Thyroid gland (tissue), 4 donors: ENCODE results near the gene ANTKMT.

ENCODE experiments used
- POLR2A ChIP-seq, 2 donors: fragments of 450-650 bp; IDR thresholded peaks; one replicate each; pipeline ENCODE4 v1.6.1; 2017; ENCODE audit warnings: antibody characterized with exemption in 2 of 2, mild to moderate bottlenecking in 2 of 2, moderate library complexity in 1 of 2
- TF ChIP-seq, protein P1 (sequence below), 6 experiments: fragments of 200-600 bp in 3 of 6; fragments of 450-650 bp in 3 of 6; sonication (generic) in 3 of 6; IDR thresholded peaks; one replicate each; pipeline ENCODE4 v1.5.1; 2016 to 2019; ENCODE audit warnings: antibody characterized with exemption in 6 of 6, mild to moderate bottlenecking in 2 of 6, inconsistent platforms in 1 of 6, moderate library complexity in 1 of 6

DNA sequence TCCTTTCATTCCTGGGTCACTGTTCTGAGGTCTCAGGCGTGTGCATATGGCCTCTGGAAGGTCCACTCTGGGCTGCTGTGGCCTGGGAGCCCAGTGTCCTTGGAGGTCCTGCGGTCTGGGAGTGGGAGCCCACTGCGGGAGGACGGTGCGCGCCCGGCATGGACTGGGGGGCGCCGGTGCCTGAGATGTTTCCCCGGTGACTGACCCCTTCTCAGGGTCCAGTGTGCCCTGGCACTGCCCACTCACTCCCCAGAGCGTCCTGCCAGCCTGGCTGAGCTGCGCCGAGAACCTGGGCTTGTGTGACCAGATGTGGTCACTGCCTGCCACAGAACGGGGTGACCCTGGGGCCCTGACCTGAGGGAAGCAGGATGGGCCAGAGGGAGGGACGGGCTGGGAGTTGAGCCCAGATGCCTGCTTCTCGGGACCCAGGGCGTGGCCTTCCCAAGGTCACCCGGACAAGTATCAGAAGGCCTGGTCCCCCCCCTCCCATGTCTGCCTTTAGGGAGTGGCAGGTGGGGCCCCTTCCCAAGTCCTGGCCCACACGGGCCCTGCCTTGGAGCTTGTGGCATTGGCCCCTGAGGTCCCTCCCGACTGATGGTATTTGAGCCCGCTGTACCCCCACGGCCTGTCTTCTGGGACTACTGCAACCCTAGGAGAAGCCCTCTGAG, 46.6 kb upstream of the ANTKMT start:
- TF ChIP-seq, protein P1, sequence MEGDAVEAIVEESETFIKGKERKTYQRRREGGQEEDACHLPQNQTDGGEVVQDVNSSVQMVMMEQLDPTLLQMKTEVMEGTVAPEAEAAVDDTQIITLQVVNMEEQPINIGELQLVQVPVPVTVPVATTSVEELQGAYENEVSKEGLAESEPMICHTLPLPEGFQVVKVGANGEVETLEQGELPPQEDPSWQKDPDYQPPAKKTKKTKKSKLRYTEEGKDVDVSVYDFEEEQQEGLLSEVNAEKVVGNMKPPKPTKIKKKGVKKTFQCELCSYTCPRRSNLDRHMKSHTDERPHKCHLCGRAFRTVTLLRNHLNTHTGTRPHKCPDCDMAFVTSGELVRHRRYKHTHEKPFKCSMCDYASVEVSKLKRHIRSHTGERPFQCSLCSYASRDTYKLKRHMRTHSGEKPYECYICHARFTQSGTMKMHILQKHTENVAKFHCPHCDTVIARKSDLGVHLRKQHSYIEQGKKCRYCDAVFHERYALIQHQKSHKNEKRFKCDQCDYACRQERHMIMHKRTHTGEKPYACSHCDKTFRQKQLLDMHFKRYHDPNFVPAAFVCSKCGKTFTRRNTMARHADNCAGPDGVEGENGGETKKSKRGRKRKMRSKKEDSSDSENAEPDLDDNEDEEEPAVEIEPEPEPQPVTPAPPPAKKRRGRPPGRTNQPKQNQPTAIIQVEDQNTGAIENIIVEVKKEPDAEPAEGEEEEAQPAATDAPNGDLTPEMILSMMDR (IDR thresholded peaks at IDR 0.05): no peak
- no peak for TF ChIP-seq POLR2A (IDR thresholded peaks at IDR 0.05)
